Erythroblast (primary cell): ENCODE results near the gene PHF21A.

ENCODE experiments used
- GATA1 ChIP-seq: IDR thresholded peaks from 2 replicates; pipeline ENCODE4 v1.6.1; 2011; ENCODE audit warnings: low read depth, mild to moderate bottlenecking, control low read depth, low read length, moderate library complexity
- POLR2A ChIP-seq: IDR thresholded peaks from 2 replicates; pipeline ENCODE4 v1.6.1; 2011; ENCODE audit warnings: mild to moderate bottlenecking, low read length

DNA sequence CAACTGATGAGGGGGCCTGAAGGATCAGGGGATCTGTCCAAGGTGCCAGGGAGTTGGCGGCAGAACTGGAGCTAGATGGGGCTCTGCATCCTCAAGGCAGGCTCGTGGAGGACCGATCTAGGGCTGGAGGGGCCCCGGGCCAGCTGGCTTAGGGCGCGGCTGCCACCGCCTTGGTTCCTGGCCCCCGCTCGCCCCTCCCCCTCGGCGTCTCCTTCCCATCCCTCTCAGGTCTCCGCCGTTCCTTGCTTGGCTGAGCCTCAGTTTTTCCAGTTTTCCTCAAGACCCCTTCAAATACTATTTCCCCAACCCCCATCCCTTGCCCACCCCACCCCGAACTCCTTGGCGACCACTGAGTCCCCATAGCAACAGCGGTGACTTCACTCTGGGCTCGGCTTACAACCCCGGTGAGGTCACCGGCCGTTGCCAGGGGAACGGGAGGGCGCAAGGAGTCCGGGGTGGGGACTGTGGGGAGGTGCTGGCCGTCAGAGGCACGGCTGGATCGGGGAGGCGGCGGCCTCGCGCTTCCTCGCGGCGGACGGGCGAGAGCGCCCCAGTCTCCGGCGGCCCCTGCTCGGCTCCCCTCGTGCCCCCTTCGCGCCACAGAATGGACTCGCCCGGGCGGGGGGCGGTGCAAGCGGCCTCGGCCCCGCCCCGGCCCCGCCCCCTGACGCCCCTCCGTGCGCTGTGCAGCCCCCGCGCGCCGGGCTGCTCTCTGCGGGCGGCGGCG, 221.6 kb downstream of the PHF21A start:
- TF ChIP-seq POLR2A (no peak), GATA1 (no peak)
